Measurements from ENCODE around the gene SPTB. TPM values are rescaled to one million over a fixed set of nuclear protein-coding genes. Genes with fewer than 3 reads are reported as not detected.

Gene SPTB
- total RNA-seq, 1 donor from 2014 or later = 0.98 TPM

DNA sequence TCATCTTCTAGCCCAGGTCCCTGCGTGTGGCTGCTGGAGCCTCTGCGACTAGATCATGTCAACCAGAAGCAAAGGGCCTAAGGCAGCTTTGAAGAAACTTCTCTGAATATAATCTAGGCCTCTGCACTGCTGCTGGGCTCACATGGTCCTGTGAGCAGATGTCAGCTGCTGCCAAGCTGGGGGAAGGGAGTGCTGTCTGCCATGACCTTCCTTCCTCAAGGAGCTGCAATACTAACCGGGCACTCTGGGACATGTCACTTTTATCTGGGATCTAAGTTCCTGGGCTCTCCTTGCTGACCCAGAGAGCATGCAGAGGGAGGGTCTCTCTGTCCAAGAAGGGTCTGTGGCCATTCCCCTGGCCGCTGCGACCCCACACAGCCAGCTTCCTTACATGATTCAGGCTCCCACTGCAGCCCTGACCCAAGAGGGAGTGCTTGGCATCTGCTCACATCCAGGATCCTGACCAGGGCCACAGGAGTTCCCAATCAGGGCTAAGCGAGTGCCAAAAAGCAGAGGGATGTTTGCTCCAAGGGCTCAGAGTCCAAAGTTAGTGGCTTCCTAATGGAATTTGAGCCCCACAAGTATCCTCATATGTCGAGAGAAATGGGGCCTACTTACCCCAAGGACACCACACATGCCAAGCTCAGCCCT lies 101.5 kb downstream of the SPTB start:
- H3K36me3 ChIP-seq = no peaks in the 10 kb centered on the region
- intact Hi-C loops (cut with DNase I) = no loop called here
- H3K27me3 ChIP-seq = no peaks in the 10 kb centered on the region
- no peaks in the 10 kb centered on the region for H3K9me3 ChIP-seq
- no peaks in the 10 kb centered on the region for H3K4me1 ChIP-seq
- H3K4me3 ChIP-seq = no peak overlapping the region
- H3K27ac ChIP-seq = no peak overlapping the region
- no peak for DNase-seq (ENCODE audit: extremely low spot score in 2 of 2)
- TF ChIP-seq POLR2A (IDR thresholded peaks at IDR 0.05) (no peak), POLR2AphosphoS5 (IDR thresholded peaks at IDR 0.05; ENCODE audit: insufficient read depth in 1 of 2, low read depth in 1 of 2) (no peak)
- TF ChIP-seq, protein P1, sequence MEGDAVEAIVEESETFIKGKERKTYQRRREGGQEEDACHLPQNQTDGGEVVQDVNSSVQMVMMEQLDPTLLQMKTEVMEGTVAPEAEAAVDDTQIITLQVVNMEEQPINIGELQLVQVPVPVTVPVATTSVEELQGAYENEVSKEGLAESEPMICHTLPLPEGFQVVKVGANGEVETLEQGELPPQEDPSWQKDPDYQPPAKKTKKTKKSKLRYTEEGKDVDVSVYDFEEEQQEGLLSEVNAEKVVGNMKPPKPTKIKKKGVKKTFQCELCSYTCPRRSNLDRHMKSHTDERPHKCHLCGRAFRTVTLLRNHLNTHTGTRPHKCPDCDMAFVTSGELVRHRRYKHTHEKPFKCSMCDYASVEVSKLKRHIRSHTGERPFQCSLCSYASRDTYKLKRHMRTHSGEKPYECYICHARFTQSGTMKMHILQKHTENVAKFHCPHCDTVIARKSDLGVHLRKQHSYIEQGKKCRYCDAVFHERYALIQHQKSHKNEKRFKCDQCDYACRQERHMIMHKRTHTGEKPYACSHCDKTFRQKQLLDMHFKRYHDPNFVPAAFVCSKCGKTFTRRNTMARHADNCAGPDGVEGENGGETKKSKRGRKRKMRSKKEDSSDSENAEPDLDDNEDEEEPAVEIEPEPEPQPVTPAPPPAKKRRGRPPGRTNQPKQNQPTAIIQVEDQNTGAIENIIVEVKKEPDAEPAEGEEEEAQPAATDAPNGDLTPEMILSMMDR (IDR thresholded peaks at IDR 0.05) = no peak

DNA sequence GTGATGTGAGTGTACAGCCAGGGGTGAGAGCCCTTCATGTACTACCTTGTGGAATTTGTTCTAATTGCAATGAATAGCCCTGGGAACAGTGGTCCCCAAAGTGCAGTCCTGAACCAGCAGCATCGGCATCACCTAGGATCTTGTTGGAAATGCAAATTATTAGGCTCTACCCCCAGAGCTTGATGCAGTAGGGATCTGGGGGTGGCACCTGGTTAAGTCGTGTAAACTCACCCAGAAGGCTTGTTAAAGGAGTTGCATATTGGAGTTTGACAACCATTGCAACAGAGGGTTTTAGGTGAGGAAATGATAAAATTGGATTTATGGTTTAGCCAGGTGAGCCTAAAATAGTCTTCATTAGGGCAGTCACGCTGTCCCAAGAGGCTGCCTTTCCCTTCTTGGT lies 102.2 kb downstream of the SPTB start:
- H3K27ac ChIP-seq = no peak overlapping the region
- DNase-seq (ENCODE audit: extremely low spot score in 2 of 2) = no peak
- H3K36me3 ChIP-seq = no peaks in the 10 kb centered on the region
- no peaks in the 10 kb centered on the region for H3K4me1 ChIP-seq
- TF ChIP-seq, protein P1 (IDR thresholded peaks at IDR 0.05) = no peak
- TF ChIP-seq POLR2A (IDR thresholded peaks at IDR 0.05) (no peak), POLR2AphosphoS5 (IDR thresholded peaks at IDR 0.05; ENCODE audit: insufficient read depth in 1 of 2, low read depth in 1 of 2) (no peak)
- intact Hi-C loops (cut with DNase I) = no loop called here
- H3K9me3 ChIP-seq = no peaks in the 10 kb centered on the region
- H3K4me3 ChIP-seq = no peak overlapping the region
- H3K27me3 ChIP-seq = no peaks in the 10 kb centered on the region

DNA sequence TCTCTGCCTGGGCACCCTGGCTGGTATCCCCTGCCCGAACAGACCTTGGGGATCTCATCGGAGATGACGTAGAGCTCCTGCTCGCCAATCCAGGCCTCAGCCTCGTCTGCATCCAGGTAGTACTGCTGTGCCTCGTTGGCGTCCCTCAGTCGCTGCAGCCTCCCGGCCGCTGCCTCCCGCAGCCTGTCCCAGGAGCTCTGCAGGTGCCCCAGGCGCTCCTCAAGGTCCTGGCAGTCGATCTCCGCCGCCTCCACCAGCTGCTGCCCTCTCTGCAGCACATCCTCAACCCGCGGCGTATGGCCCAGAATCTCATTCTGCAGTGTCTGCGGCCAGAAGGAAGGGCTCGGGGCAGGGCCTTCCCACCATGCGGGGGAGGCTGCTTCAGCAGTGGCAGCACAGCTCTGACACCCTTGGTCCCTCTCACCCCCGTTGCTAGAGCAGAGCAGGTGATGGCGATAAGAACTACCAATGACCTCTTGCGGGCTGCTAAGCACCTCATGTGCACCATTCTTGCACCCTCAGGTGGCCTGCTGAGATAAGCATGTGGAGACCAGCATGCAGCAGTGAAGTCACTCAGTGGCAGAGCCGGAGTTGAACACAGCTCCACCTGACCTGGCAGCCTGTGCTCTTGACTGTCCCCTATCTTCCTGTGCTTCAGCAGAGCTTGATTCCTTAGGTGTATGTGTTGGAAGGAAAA lies 104.5 kb downstream of the SPTB start:
- Histone ChIP-seq H3K27me3 (no peaks in the 10 kb centered on the region), H3K4me1 (no peaks in the 10 kb centered on the region), H3K27ac (no peak overlapping the region), H3K4me3 (no peak overlapping the region), H3K9me3 (no peaks in the 10 kb centered on the region), H3K36me3 (no peaks in the 10 kb centered on the region)
- no peak for DNase-seq (ENCODE audit: extremely low spot score in 2 of 2)
- TF ChIP-seq POLR2AphosphoS5 (IDR thresholded peaks at IDR 0.05; ENCODE audit: insufficient read depth in 1 of 2, low read depth in 1 of 2) = no peak
- TF ChIP-seq, protein P1 (IDR thresholded peaks at IDR 0.05) = no peak
- no peak for TF ChIP-seq POLR2A (IDR thresholded peaks at IDR 0.05)
- intact Hi-C loops (cut with DNase I) = no loop called here

DNA sequence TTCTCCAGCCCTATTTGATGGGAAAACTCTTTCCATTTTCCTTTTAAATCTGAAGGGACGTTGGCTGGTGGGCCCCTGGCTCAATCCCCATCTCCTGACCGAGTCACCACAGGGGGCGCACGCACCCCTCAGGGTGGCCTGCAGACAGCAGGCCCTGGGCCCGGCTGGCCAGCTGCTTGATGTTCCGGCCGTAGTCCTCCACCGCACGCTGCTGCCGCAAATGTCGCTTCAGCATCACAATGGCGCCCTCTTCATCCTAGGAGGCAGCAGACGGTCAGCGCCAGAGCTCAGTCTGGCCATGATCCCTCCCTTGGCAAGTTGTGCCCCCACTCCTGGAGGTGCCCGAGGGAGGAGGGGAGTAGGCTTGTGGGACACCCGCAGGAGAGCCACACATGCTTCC lies 105.4 kb downstream of the SPTB start:
- H3K4me3 ChIP-seq = no peak overlapping the region
- H3K4me1 ChIP-seq = no peaks in the 10 kb centered on the region
- no peaks in the 10 kb centered on the region for H3K27me3 ChIP-seq
- H3K27ac ChIP-seq = no peak overlapping the region
- intact Hi-C loops (cut with DNase I) = no loop called here
- DNase-seq (ENCODE audit: extremely low spot score in 2 of 2) = no peak
- no peaks in the 10 kb centered on the region for H3K9me3 ChIP-seq
- no peak for TF ChIP-seq POLR2AphosphoS5 (IDR thresholded peaks at IDR 0.05; ENCODE audit: insufficient read depth in 1 of 2, low read depth in 1 of 2)
- no peak for TF ChIP-seq POLR2A (IDR thresholded peaks at IDR 0.05)
- TF ChIP-seq, protein P1 (IDR thresholded peaks at IDR 0.05) = no peak
- no peaks in the 10 kb centered on the region for H3K36me3 ChIP-seq

DNA sequence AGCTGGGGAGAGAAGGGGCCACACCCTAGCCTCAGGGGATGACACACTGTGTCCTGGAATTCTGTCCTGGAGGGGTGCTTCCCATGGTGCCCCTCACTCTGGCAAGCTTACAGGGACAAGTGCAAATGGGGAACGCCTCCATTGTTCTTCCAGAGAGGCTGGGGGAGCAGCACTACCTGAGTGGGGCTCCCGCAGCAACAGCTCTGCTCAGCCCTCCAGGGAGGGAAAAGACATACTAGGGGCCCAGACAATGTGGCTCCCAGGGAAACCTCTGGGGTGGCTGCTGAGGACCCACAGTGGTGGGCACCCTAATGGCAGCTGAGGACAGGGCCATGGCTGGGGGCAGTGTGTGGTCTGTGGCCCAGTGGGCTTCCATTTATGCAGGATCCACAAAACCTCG lies 106.1 kb downstream of the SPTB start:
- H3K4me1 ChIP-seq = no peaks in the 10 kb centered on the region

More for the DNA sequence above, 106.1 kb downstream of the SPTB start:
- Histone ChIP-seq H3K27me3 (no peaks in the 10 kb centered on the region), H3K36me3 (no peaks in the 10 kb centered on the region), H3K9me3 (no peaks in the 10 kb centered on the region), H3K4me3 (no peak overlapping the region), H3K27ac (no peak overlapping the region)
- TF ChIP-seq POLR2A (IDR thresholded peaks at IDR 0.05) = no peak
- TF ChIP-seq, protein P1 (IDR thresholded peaks at IDR 0.05) = no peak
- no peak for TF ChIP-seq POLR2AphosphoS5 (IDR thresholded peaks at IDR 0.05; ENCODE audit: insufficient read depth in 1 of 2, low read depth in 1 of 2)
- DNase-seq (ENCODE audit: extremely low spot score in 2 of 2) = no peak
- intact Hi-C loops (cut with DNase I) = no loop called here
